ENCODE results near the gene PRR19. TPM values are rescaled to one million over a fixed set of nuclear protein-coding genes. Genes with fewer than 3 reads are reported as not detected.

Gene PRR19
- total RNA-seq, 4 donors from 2014 or later = 0.27 to 0.45 TPM; not detected in 2

- WGBS, 2 donors = 93 to 95% methylated on average over 17 to 23 of the region's 23 CpGs
- Histone ChIP-seq H3K4me3 (replicated peaks in 1 of 3) (no peak overlapping the region), H3K4me1 (peaks cover 16 to 32% of the 10 kb centered on the region in 2 donors), H3K27ac (no peak overlapping the region), H3K9me3 (no peaks in the 10 kb centered on the region), H3K27me3 (no peaks in the 10 kb centered on the region), H3K36me3 (peaks cover 28 to 29% of the 10 kb centered on the region in 2 donors)
- TF ChIP-seq, protein P1, sequence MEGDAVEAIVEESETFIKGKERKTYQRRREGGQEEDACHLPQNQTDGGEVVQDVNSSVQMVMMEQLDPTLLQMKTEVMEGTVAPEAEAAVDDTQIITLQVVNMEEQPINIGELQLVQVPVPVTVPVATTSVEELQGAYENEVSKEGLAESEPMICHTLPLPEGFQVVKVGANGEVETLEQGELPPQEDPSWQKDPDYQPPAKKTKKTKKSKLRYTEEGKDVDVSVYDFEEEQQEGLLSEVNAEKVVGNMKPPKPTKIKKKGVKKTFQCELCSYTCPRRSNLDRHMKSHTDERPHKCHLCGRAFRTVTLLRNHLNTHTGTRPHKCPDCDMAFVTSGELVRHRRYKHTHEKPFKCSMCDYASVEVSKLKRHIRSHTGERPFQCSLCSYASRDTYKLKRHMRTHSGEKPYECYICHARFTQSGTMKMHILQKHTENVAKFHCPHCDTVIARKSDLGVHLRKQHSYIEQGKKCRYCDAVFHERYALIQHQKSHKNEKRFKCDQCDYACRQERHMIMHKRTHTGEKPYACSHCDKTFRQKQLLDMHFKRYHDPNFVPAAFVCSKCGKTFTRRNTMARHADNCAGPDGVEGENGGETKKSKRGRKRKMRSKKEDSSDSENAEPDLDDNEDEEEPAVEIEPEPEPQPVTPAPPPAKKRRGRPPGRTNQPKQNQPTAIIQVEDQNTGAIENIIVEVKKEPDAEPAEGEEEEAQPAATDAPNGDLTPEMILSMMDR (IDR thresholded peaks at IDR 0.05) = no peak
- TF ChIP-seq POLR2A (IDR thresholded peaks at IDR 0.05) = no peak
- DNase-seq = no peak
- intact Hi-C loops (cut with DNase I) = no loop called here
These were observed 28.9 kb upstream of the PRR19 start for GRCh38 chr19:42272989-42273406.

GRCh38 chr19:42273407-42274064 lies 28.4 kb upstream of the PRR19 start:
- no peak for TF ChIP-seq POLR2A (IDR thresholded peaks at IDR 0.05)
- TF ChIP-seq, protein P1 (IDR thresholded peaks at IDR 0.05) = no peak
- Histone ChIP-seq H3K4me3 (replicated peaks in 1 of 3) (no peak overlapping the region), H3K27ac (no peak overlapping the region), H3K4me1 (peaks cover 20 to 37% of the 10 kb centered on the region in 2 donors), H3K27me3 (no peaks in the 10 kb centered on the region), H3K36me3 (peaks cover 28 to 29% of the 10 kb centered on the region in 2 donors), H3K9me3 (no peaks in the 10 kb centered on the region)
- 94% methylated on average over 41 to 43 of the region's 43 CpGs for WGBS, 2 donors
- DNase-seq = no peak
- intact Hi-C loops (cut with DNase I) = no loop called here

DNA sequence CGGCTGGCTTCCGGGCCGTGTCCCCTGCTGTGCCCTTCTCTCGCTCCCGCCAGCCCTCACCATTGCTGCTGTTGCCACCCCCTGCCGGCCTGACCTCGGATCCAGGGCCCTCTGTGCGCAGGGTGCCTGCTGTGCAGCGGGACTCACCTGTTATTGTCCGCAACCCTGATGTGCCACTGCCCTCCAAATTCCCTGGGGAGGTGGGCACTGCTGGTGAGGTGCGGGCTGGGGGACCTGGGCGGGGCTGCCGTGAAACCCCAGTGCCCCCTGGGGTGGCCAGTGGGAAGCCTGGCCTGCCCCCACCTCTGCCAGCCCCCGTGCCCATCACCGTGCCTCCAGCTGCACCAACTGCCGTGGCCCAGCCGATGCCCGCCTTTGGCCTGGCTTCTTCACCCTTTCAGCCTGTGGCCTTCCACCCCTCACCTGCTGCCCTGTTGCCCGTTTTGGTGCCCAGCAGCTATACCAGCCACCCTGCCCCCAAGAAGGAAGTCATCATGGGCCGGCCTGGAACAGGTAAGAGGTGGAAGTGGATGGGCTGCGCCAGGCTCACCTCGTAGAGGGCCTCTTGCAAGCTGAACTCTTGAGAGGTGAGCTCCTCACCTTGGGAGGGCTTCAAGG lies 27.8 kb upstream of the PRR19 start:
- TF ChIP-seq, protein P1 (IDR thresholded peaks at IDR 0.05) = no peak
- no peak for TF ChIP-seq POLR2A (IDR thresholded peaks at IDR 0.05)
- peaks cover 28 to 29% of the 10 kb centered on the region in 2 donors for H3K36me3 ChIP-seq
- no peak for DNase-seq
- 84 to 98% methylated on average over 14 to 18 of the region's 22 CpGs for WGBS, 2 donors
- no peak overlapping the region for H3K27ac ChIP-seq
- intact Hi-C loops (cut with DNase I) = no loop called here
- H3K4me1 ChIP-seq = peaks cover 25 to 44% of the 10 kb centered on the region in 2 donors
- no peaks in the 10 kb centered on the region for H3K9me3 ChIP-seq
- no peak overlapping the region for H3K4me3 ChIP-seq (replicated peaks in 1 of 3)
- H3K27me3 ChIP-seq = no peaks in the 10 kb centered on the region

DNA sequence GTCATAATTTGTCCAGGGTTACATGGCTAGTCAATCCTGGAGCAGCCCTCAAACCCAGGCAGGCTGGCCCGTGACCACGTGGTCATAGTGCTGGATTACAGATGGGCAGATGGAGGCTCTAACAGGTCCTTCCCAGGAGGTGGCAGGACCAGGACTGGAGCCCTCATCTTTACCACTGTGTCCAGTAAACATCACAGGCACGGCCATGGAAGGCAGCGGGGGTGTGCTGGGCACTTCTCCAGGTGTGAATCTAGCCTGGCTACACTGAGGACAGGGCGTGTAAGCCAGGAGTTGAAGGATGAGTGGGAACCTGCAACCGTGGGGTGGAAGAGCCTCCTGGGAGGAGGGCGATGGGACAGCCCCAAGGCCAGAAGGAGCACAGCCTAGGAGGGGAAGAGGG lies 26.8 kb upstream of the PRR19 start:
- TF ChIP-seq POLR2A (IDR thresholded peaks at IDR 0.05) = no peak
- TF ChIP-seq, protein P1 (IDR thresholded peaks at IDR 0.05) = no peak
- Histone ChIP-seq H3K36me3 (peaks cover 28 to 29% of the 10 kb centered on the region in 2 donors), H3K4me3 (replicated peaks in 1 of 3) (no peak overlapping the region), H3K27me3 (no peaks in the 10 kb centered on the region), H3K9me3 (no peaks in the 10 kb centered on the region), H3K4me1 (peaks cover 29 to 45% of the 10 kb centered on the region in 2 donors), H3K27ac (no peak overlapping the region)
- intact Hi-C loops (cut with DNase I) = no loop called here
- WGBS, 2 donors = 77 to 79% methylated on average over 7 of the region's 7 CpGs
- no peak for DNase-seq

DNA sequence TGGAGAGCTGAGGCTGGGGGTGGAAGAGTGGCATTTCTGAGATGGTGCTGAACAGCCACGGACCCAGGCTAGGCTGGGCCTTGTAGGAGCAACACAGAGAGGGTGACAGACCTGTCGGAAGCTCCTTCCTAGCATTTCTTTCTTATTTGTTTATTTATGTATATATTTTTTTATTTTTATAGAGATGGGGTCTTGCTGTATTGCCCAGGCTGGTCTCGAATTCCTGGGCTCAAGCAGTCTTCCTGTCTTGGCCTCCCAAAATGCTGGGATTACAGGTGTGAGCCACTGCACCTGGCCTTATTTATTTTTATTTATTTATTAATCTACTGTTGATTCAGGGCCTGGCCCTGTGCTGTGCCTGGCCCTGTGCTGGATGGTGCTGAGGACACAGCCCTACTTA lies 26.4 kb upstream of the PRR19 start:
- Histone ChIP-seq H3K36me3 (peaks cover 28 to 29% of the 10 kb centered on the region in 2 donors), H3K27ac (no peak overlapping the region), H3K4me1 (peaks cover 26 to 41% of the 10 kb centered on the region in 2 donors), H3K27me3 (no peaks in the 10 kb centered on the region), H3K4me3 (replicated peaks in 1 of 3) (no peak overlapping the region), H3K9me3 (no peaks in the 10 kb centered on the region)
- no peak for TF ChIP-seq POLR2A (IDR thresholded peaks at IDR 0.05)
- TF ChIP-seq, protein P1 (IDR thresholded peaks at IDR 0.05) = no peak
- 89 to 93% methylated on average over 3 of the region's 3 CpGs for WGBS, 2 donors
- intact Hi-C loops (cut with DNase I) = no loop called here
- DNase-seq = no peak
